Vagina (tissue), 2 donors: ENCODE measurements around the gene CD22. TPM values are rescaled to one million over a fixed set of nuclear protein-coding genes. Genes with fewer than 3 reads are reported as not detected.

Experiments
- DNase-seq, 2 donors: peaks; one replicate each; pipeline ENCODE4 v3.0.0-alpha.2; 2017; ENCODE audit errors: extremely low spot score in 2 of 2
- H3K27ac ChIP-seq: fragments of 200-600 bp; sonication (generic); one replicate; pipeline ENCODE4 v1.5.1; 2019
- H3K27me3 ChIP-seq: fragments of 200-600 bp; sonication (generic); one replicate; pipeline ENCODE4 v1.5.1; 2019
- H3K36me3 ChIP-seq, 2 donors: fragments of 200-600 bp; sonication (generic); one replicate each; pipeline ENCODE4 v1.5.1; 2017 to 2019
- H3K4me1 ChIP-seq: fragments of 200-600 bp; sonication (generic); one replicate; pipeline ENCODE4 v1.5.1; 2019
- H3K4me3 ChIP-seq, 2 donors: fragments of 200-600 bp; sonication (generic); 1 replicate in 1 of 2; 2 replicates in 1 of 2; pipeline ENCODE4 v1.5.1; 2016 to 2019
- H3K9me3 ChIP-seq: fragments of 200-600 bp; sonication (generic); one replicate; pipeline ENCODE4 v1.5.1; 2019
- POLR2A ChIP-seq, 2 donors: fragments of 450-650 bp; IDR thresholded peaks; one replicate each; pipeline ENCODE4 v1.6.1; 2017; ENCODE audit warnings: antibody characterized with exemption in 2 of 2, mild to moderate bottlenecking in 2 of 2, moderate library complexity in 2 of 2
- POLR2AphosphoS5 ChIP-seq, 2 donors: sonication (generic); formaldehyde crosslinking; IDR thresholded peaks; one replicate each; pipeline ENCODE4 v1.9.0; 2017; ENCODE audit warnings: antibody characterized with exemption in 2 of 2, mild to moderate bottlenecking in 2 of 2, low read depth in 1 of 2; ENCODE audit not compliant: insufficient read depth in 1 of 2
- intact Hi-C: fragments of 100-400 bp; cut with DNase I; formaldehyde crosslinking; loops from one replicate; pipeline ENCODE4 v1.15.1; 2023
- total RNA-seq: library from RNA; depleted of rRNA; stranded (reverse); fragments of >200 nt; gene quantifications from one replicate; pipeline ENCODE4 v1.2.3, GENCODE V29; 2016
- TF ChIP-seq, protein P1 (sequence below), 3 experiments: fragments of 450-650 bp in 2 of 3; fragments of 200-600 bp in 1 of 3; sonication (generic) in 1 of 3; IDR thresholded peaks; one replicate each; pipeline ENCODE4 v1.5.1; 2017 to 2019; ENCODE audit warnings: antibody characterized with exemption in 3 of 3, mild to moderate bottlenecking in 2 of 3, moderate library complexity in 2 of 3

Gene CD22
- total RNA-seq, 1 donor from 2014 or later, result 7.6 TPM

DNA sequence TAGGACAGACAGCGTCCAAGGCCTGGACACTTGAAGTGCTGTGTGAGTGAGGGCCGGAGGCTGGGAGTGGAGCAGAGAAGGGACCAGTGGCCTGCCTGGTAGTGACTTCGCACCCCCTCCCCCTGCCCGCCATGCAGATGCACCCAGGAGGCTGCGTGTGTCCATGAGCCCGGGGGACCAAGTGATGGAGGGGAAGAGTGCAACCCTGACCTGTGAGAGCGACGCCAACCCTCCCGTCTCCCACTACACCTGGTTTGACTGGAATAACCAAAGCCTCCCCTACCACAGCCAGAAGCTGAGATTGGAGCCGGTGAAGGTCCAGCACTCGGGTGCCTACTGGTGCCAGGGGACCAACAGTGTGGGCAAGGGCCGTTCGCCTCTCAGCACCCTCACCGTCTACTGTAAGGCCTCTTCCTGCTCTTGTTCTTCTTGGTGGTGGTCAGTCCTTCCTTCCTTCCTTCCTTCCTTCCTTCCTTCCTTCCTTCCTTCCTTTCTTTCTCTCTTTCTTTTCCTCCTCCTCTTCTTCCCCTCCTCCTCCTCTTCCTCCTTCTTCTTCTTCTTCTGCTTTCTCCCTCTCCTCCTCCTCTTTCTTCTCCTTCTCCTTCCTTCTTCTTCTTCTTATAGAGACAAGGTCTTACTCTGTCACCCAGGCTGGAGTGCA is 12.7 kb downstream of the CD22 start:
- no peak for DNase-seq
- TF ChIP-seq, protein P1, sequence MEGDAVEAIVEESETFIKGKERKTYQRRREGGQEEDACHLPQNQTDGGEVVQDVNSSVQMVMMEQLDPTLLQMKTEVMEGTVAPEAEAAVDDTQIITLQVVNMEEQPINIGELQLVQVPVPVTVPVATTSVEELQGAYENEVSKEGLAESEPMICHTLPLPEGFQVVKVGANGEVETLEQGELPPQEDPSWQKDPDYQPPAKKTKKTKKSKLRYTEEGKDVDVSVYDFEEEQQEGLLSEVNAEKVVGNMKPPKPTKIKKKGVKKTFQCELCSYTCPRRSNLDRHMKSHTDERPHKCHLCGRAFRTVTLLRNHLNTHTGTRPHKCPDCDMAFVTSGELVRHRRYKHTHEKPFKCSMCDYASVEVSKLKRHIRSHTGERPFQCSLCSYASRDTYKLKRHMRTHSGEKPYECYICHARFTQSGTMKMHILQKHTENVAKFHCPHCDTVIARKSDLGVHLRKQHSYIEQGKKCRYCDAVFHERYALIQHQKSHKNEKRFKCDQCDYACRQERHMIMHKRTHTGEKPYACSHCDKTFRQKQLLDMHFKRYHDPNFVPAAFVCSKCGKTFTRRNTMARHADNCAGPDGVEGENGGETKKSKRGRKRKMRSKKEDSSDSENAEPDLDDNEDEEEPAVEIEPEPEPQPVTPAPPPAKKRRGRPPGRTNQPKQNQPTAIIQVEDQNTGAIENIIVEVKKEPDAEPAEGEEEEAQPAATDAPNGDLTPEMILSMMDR (IDR thresholded peaks at IDR 0.05), result no peak
- TF ChIP-seq POLR2A (IDR thresholded peaks at IDR 0.05), result no peak
- TF ChIP-seq POLR2AphosphoS5 (IDR thresholded peaks at IDR 0.05; ENCODE audit: insufficient read depth in 1 of 2, low read depth in 1 of 2), result no peak
- H3K9me3 ChIP-seq, result no peaks in the 10 kb centered on the region
- no peaks in the 10 kb centered on the region for H3K4me1 ChIP-seq
- no peaks in the 10 kb centered on the region for H3K27me3 ChIP-seq
- H3K27ac ChIP-seq, result no peak overlapping the region
- H3K36me3 ChIP-seq, result no peaks in the 10 kb centered on the region
- H3K4me3 ChIP-seq, result no peak overlapping the region
- intact Hi-C loops, result no loop called here

- Histone ChIP-seq H3K4me3 (no peak overlapping the region), H3K9me3 (no peaks in the 10 kb centered on the region), H3K27ac (no peak overlapping the region), H3K4me1 (no peaks in the 10 kb centered on the region), H3K36me3 (no peaks in the 10 kb centered on the region), H3K27me3 (no peaks in the 10 kb centered on the region)
- intact Hi-C loops, result no loop called here
- DNase-seq, result no peak
- TF ChIP-seq, protein P1 (IDR thresholded peaks at IDR 0.05), result no peak
- TF ChIP-seq POLR2A (IDR thresholded peaks at IDR 0.05) (no peak), POLR2AphosphoS5 (IDR thresholded peaks at IDR 0.05; ENCODE audit: insufficient read depth in 1 of 2, low read depth in 1 of 2) (no peak)
Observed at GRCh38 chr19:35342430-35342829, 13.4 kb downstream of the CD22 start.

DNA sequence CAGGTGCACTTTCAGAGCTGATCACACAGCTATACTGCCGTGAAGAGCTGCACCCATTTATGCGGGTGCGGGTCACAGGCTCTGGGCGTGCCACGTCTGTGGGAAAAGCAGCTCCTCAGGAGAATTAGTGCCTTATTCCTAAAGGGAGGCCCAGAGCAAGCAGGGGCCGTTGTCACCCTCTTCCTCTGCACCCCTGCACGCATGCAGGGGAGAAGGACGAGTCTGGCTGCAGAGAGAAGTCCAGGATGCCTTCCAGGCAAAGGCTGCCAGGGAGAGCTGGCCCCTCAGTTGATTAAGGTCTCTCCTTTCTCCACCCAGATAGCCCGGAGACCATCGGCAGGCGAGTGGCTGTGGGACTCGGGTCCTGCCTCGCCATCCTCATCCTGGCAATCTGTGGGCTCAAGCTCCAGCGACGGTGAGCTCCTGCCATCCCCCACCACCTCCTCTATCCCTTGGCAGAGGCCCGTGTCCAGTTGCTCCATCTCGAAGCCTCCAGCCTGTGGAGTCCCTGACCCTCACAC is 15.6 kb downstream of the CD22 start:
- no peak for TF ChIP-seq POLR2A (IDR thresholded peaks at IDR 0.05)
- TF ChIP-seq POLR2AphosphoS5 (IDR thresholded peaks at IDR 0.05; ENCODE audit: insufficient read depth in 1 of 2, low read depth in 1 of 2), result no peak
- TF ChIP-seq, protein P1 (IDR thresholded peaks at IDR 0.05), result no peak
- no peaks in the 10 kb centered on the region for H3K4me1 ChIP-seq
- no peaks in the 10 kb centered on the region for H3K36me3 ChIP-seq
- intact Hi-C loops, result no loop called here
- H3K4me3 ChIP-seq, result no peak overlapping the region
- no peaks in the 10 kb centered on the region for H3K27me3 ChIP-seq
- H3K27ac ChIP-seq, result no peak overlapping the region
- DNase-seq, result peak in 1 of 2 donors; percentile 40
- H3K9me3 ChIP-seq, result no peaks in the 10 kb centered on the region

DNA sequence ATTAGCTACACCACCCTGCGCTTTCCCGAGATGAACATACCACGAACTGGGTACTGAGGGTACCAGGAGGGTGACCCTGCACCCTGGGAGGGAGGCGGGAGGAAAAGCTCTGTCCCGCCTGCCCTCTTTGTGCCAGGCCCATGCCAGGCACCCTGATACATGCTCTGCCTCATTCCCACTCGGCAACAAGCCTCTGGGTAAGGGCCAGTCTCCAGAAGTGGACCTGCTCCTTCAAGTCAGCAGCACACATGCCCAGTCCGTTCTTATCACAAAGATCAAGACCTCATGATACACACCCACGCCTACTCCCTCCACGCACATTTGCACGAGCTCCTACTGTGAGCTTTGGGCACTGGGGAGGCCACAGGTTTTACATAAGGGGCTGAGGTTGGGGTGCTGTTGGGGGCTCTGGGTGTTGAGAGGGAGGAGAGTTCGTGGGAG is 16.7 kb downstream of the CD22 start:
- no peaks in the 10 kb centered on the region for H3K9me3 ChIP-seq
- no peak for DNase-seq

More for the DNA sequence above, 16.7 kb downstream of the CD22 start:
- Histone ChIP-seq H3K4me3 (no peak overlapping the region), H3K27me3 (no peaks in the 10 kb centered on the region), H3K27ac (no peak overlapping the region), H3K36me3 (no peaks in the 10 kb centered on the region), H3K4me1 (no peaks in the 10 kb centered on the region)
- intact Hi-C loops, result no loop called here
- TF ChIP-seq POLR2A (IDR thresholded peaks at IDR 0.05) (no peak), POLR2AphosphoS5 (IDR thresholded peaks at IDR 0.05; ENCODE audit: insufficient read depth in 1 of 2, low read depth in 1 of 2) (no peak)
- TF ChIP-seq, protein P1 (IDR thresholded peaks at IDR 0.05), result no peak
